PC-9 (cell line): ENCODE data around the gene TLE3. TPM values are rescaled to one million over a fixed set of nuclear protein-coding genes. Genes with fewer than 3 reads are reported as not detected.

ENCODE experiments used
- BruUV-seq: library from RNA; stranded (reverse); fragments of 400-500 nt; replicated peaks from 2 replicates; lab custom pipeline; 2021; lab: Mats Ljungman, UMichigan
- CTCF ChIA-PET: fragments of 300-600 bp; sonication (Branson Sonifier 250); formaldehyde crosslinking; loops from one replicate; lab custom pipeline; 2022; ENCODE audit warnings: antibody characterized with exemption; lab: Charles Lee
- POLR2A ChIA-PET: fragments of 300-600 bp; sonication (Branson Sonifier 250); formaldehyde crosslinking; loops from one replicate; lab custom pipeline; 2022; ENCODE audit warnings: antibody characterized with exemption; ENCODE audit not compliant: unreplicated experiment; lab: Charles Lee
- DNase-seq, 2 experiments: peaks; one replicate each; pipeline versions ENCODE4 v3.0.0 to v3.0.0-alpha.2; 2015 to 2022; ENCODE audit warnings: mixed read lengths in 1 of 2
- H2AFZ ChIP-seq: fragments of 200-600 bp; sonication (generic); 2 replicates; pipeline ENCODE4 v1.8.1; 2017; ENCODE audit warnings: antibody characterized with exemption
- H3F3A ChIP-seq: fragments of 200-600 bp; sonication (generic); 2 replicates; pipeline ENCODE4 v1.8.1; 2017; ENCODE audit warnings: antibody characterized with exemption, mild to moderate bottlenecking, low read depth; ENCODE audit not compliant: insufficient read depth
- H3K27ac ChIP-seq: fragments of 200-600 bp; sonication (generic); 2 replicates; pipeline ENCODE4 v1.6.1; 2016; ENCODE audit warnings: mixed run types
- H3K27me3 ChIP-seq: fragments of 200-600 bp; sonication (generic); 2 replicates; pipeline ENCODE4 v1.6.1; 2016; ENCODE audit warnings: low read depth, mixed run types; ENCODE audit not compliant: insufficient read depth
- H3K36me3 ChIP-seq: fragments of 200-600 bp; sonication (generic); 2 replicates; pipeline ENCODE4 v1.6.1; 2016; ENCODE audit warnings: low read depth, mixed run types
- H3K4me1 ChIP-seq: fragments of 200-600 bp; sonication (generic); replicated peaks from 2 replicates; pipeline ENCODE4 v1.6.1; 2016; ENCODE audit warnings: mixed run types; ENCODE audit not compliant: insufficient read depth
- H3K4me2 ChIP-seq: fragments of 200-600 bp; sonication (generic); 2 replicates; pipeline ENCODE4 v1.6.1; 2017; ENCODE audit warnings: mixed run types
- H3K4me3 ChIP-seq: fragments of 200-600 bp; sonication (generic); 2 replicates; pipeline ENCODE4 v1.6.1; 2016; ENCODE audit warnings: mixed run types
- H3K79me2 ChIP-seq: fragments of 200-600 bp; sonication (generic); 2 replicates; pipeline ENCODE4 v1.6.1; 2017; ENCODE audit warnings: low read depth, mixed run types
- H3K9me2 ChIP-seq: fragments of 200-600 bp; sonication (generic); 2 replicates; pipeline ENCODE4 v1.8.1; 2017; ENCODE audit warnings: mild to moderate bottlenecking; ENCODE audit not compliant: insufficient read depth
- H3K9me3 ChIP-seq: fragments of 200-600 bp; sonication (generic); 2 replicates; pipeline ENCODE4 v1.8.1; 2016; ENCODE audit warnings: low read depth; ENCODE audit not compliant: insufficient read depth
- H4K20me1 ChIP-seq: fragments of 200-600 bp; sonication (generic); 2 replicates; pipeline ENCODE4 v1.8.1; 2017; ENCODE audit not compliant: insufficient read depth
- EZH2 ChIP-seq: fragments of 200-600 bp; sonication (generic); IDR thresholded peaks from 2 replicates; pipeline ENCODE4 v1.8.0; 2017; ENCODE audit warnings: antibody characterized with exemption, low read depth
- intact Hi-C: fragments of 100-400 bp; cut with micrococcal nuclease; formaldehyde crosslinking; loops from one replicate; pipeline ENCODE4 v1.10.0; 2022; ENCODE audit not compliant: unreplicated experiment
- total RNA-seq: library from RNA; stranded (reverse); gene quantifications from 2 replicates; pipeline ENCODE4 v1.2.3, GENCODE V29; 2021
- TF ChIP-seq, protein P1 (sequence below): fragments of 200-600 bp; sonication (generic); conservative IDR thresholded peaks from 2 replicates; pipeline ENCODE4 v1.6.1; 2017; ENCODE audit warnings: mixed run types, antibody characterized with exemption, mild to moderate bottlenecking, moderate library complexity

Gene TLE3
- total RNA-seq, 1 experiment from 2014 or later: 51.3 TPM

DNA sequence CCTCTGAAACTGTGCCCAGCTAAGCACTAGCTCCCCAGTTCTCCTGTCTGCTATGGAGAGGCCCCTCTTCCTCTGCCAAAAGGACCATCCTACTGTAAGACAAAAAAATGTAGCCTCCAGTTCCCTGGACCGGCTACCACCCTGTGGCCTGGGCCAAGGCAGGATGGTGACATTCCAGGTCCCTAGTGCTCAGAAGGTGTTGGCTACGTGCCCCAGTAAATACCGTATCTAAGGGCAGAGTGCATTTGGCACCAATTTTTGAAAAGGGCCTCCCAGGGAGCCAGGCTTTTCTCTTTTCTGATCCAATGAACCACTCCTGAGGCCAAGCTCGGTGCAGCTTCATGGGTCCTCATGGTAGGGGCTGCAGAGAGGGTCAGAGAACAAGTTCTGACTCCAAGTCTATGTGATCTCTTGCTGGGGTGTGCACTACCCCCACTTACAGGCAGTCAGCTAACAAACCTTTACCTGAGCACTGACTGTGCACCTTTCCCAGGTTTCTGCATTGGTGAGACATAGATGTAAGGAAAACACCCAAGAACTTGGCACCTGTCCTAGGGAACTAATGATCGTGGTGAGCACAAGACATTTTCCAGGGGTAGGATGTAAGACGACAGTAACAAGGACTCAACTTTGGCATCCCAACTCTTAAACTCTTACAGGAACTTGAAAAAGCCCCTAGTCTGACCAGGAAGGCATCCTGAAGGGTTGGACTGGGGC, 32.6 kb downstream of the TLE3 start:
- no TSS peak for BruUV-seq
- no peak for DNase-seq
- H3K9me2 ChIP-seq: no peaks in the 10 kb centered on the region
- H3F3A ChIP-seq: 0 out of 2 replicates have a peak, but pooled peaks cover 2% of the 10 kb centered on the region
- H3K4me2 ChIP-seq: no peak overlapping the region
- intact Hi-C loops: no loop called here
- peaks cover 22% of the 10 kb centered on the region for H4K20me1 ChIP-seq
- no peak overlapping the region for H3K27ac ChIP-seq
- no peaks in the 10 kb centered on the region for H3K27me3 ChIP-seq
- no peak overlapping the region for H2AFZ ChIP-seq
- H3K4me3 ChIP-seq: no peak overlapping the region
- TF ChIP-seq EZH2: no peak
- TF ChIP-seq, protein P1, sequence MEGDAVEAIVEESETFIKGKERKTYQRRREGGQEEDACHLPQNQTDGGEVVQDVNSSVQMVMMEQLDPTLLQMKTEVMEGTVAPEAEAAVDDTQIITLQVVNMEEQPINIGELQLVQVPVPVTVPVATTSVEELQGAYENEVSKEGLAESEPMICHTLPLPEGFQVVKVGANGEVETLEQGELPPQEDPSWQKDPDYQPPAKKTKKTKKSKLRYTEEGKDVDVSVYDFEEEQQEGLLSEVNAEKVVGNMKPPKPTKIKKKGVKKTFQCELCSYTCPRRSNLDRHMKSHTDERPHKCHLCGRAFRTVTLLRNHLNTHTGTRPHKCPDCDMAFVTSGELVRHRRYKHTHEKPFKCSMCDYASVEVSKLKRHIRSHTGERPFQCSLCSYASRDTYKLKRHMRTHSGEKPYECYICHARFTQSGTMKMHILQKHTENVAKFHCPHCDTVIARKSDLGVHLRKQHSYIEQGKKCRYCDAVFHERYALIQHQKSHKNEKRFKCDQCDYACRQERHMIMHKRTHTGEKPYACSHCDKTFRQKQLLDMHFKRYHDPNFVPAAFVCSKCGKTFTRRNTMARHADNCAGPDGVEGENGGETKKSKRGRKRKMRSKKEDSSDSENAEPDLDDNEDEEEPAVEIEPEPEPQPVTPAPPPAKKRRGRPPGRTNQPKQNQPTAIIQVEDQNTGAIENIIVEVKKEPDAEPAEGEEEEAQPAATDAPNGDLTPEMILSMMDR: no peak
- H3K79me2 ChIP-seq: 0 out of 2 replicates have a peak, but pooled peaks cover 5% of the 10 kb centered on the region
- POLR2A ChIA-PET: no interaction called here
- H3K4me1 ChIP-seq: no peaks in the 10 kb centered on the region
- CTCF ChIA-PET: interaction anchor here (0.6 kb wide), 1 partner anchor 587 kb away, joined by 3 read pairs; no protein-coding TSS in a partner anchor
- no peaks in the 10 kb centered on the region for H3K9me3 ChIP-seq
- H3K36me3 ChIP-seq: no peaks in the 10 kb centered on the region

DNA sequence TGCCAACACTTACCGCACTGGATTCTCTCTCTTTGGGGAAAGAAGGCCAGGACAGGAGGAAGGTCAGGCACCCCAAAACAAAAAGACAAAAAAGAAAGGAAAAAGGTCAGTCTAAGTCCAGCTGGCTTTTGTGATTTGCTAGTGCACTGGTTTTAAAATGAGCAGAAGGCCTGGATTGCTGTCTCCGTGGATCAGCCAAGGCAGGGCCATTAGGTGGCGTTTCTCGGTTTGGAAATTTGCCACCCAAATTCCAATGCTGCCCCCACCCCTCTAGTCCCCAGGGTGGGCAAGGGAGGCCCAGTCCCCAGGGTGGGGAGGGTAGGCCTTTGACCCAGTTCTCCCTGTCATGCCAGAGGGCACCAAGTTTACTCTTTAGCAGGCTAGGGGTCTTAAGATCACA, 33.3 kb downstream of the TLE3 start:
- Histone ChIP-seq H3K4me2 (no peak overlapping the region), H3K4me3 (no peak overlapping the region), H4K20me1 (peaks cover 22% of the 10 kb centered on the region), H3K4me1 (no peaks in the 10 kb centered on the region), H3K9me2 (no peaks in the 10 kb centered on the region), H3K27me3 (no peaks in the 10 kb centered on the region), H3K9me3 (no peaks in the 10 kb centered on the region), H3K79me2 (0 out of 2 replicates have a peak, but pooled peaks cover 5% of the 10 kb centered on the region), H2AFZ (no peak overlapping the region), H3F3A (0 out of 2 replicates have a peak, but pooled peaks cover 2% of the 10 kb centered on the region), H3K27ac (no peak overlapping the region), H3K36me3 (no peaks in the 10 kb centered on the region)
- intact Hi-C loops: no loop called here
- BruUV-seq: no TSS peak
- TF ChIP-seq, protein P1: no peak
- TF ChIP-seq EZH2: no peak
- POLR2A ChIA-PET: no interaction called here
- no peak for DNase-seq
- CTCF ChIA-PET: interaction anchor here (0.6 kb wide), 1 partner anchor 586 kb away, joined by 3 read pairs; no protein-coding TSS in a partner anchor

DNA sequence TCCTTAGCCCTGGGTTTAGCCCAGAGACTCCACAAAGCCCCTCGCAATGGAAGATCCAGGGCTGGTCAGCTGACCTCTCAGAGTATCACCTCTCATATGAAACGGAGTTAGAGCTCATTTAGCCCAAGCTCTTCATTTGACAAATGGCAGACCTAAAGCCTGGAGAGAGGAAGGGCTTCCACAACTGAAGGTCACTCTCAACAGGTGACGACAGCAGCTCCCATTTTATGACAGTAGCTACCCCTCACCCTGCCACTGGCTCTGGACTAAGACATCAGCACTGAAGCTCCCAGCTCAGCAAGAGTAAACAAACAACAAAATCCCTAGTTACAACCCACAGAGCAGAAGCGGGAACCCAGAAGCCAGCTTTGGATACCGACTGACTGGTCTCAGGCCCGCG, 33.7 kb downstream of the TLE3 start:
- CTCF ChIA-PET: no interaction called here
- Histone ChIP-seq H3K9me3 (no peaks in the 10 kb centered on the region), H3K4me1 (no peaks in the 10 kb centered on the region), H3F3A (0 out of 2 replicates have a peak, but pooled peaks cover 2% of the 10 kb centered on the region), H3K79me2 (0 out of 2 replicates have a peak, but pooled peaks cover 5% of the 10 kb centered on the region), H3K4me2 (no peak overlapping the region), H3K4me3 (no peak overlapping the region), H4K20me1 (peaks cover 22% of the 10 kb centered on the region), H3K9me2 (no peaks in the 10 kb centered on the region), H3K36me3 (no peaks in the 10 kb centered on the region), H3K27me3 (no peaks in the 10 kb centered on the region), H2AFZ (no peak overlapping the region), H3K27ac (no peak overlapping the region)
- intact Hi-C loops: no loop called here
- no peak for DNase-seq
- POLR2A ChIA-PET: no interaction called here
- TF ChIP-seq, protein P1: no peak
- no peak for TF ChIP-seq EZH2
- no TSS peak for BruUV-seq
